ENCODE results near the gene CHP2.

CHP2 gene

GRCh38 chr16:23803591-23804123, 48.8 kb downstream of the CHP2 start:
- no peak overlapping the region for H3K4me3 ChIP-seq (ENCODE audit: low read depth, low read length)
- TF ChIP-seq, protein P1, sequence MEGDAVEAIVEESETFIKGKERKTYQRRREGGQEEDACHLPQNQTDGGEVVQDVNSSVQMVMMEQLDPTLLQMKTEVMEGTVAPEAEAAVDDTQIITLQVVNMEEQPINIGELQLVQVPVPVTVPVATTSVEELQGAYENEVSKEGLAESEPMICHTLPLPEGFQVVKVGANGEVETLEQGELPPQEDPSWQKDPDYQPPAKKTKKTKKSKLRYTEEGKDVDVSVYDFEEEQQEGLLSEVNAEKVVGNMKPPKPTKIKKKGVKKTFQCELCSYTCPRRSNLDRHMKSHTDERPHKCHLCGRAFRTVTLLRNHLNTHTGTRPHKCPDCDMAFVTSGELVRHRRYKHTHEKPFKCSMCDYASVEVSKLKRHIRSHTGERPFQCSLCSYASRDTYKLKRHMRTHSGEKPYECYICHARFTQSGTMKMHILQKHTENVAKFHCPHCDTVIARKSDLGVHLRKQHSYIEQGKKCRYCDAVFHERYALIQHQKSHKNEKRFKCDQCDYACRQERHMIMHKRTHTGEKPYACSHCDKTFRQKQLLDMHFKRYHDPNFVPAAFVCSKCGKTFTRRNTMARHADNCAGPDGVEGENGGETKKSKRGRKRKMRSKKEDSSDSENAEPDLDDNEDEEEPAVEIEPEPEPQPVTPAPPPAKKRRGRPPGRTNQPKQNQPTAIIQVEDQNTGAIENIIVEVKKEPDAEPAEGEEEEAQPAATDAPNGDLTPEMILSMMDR (IDR thresholded peaks at IDR 0.05; ENCODE audit: low read depth, low read length, missing control alignments): peak; percentile 86
- DNase-seq (ENCODE audit: low read depth): no peak

GRCh38 chr16:23807028-23807427, 52.2 kb downstream of the CHP2 start:
- TF ChIP-seq, protein P1 (IDR thresholded peaks at IDR 0.05; ENCODE audit: low read depth, low read length, missing control alignments): no peak
- no peak for DNase-seq (ENCODE audit: low read depth)
- no peak overlapping the region for H3K4me3 ChIP-seq (ENCODE audit: low read depth, low read length)
